ENCODE results near the gene OR2AP1. TPM values are rescaled to one million over a fixed set of nuclear protein-coding genes. Genes with fewer than 3 reads are reported as not detected.
A peak's percentile ranks its signal among the peaks of the same experiment; 100 is the strongest.

Gene OR2AP1
- total RNA-seq, 1 experiment from 2014 or later: not detected

GRCh38 chr12:55614764-55615163, 42.5 kb downstream of the OR2AP1 start:
- no TSS peak for BruUV-seq (replicated peaks)
- no peak overlapping the region for H3K4me3 ChIP-seq (ENCODE audit: low read depth, low read length, poor library complexity, severe bottlenecking)
- no peak overlapping the region for H3K27ac ChIP-seq (ENCODE audit: low read depth, low read length, poor library complexity, severe bottlenecking)
- intact Hi-C loops (cut with micrococcal nuclease; ENCODE audit: unreplicated experiment): loop anchor here (10.0 kb wide), 1 partner anchor 620 kb away; no protein-coding TSS in a partner anchor
- H3K4me1 ChIP-seq (ENCODE audit: insufficient read depth, low read length, poor library complexity, severe bottlenecking): no peaks in the 10 kb centered on the region
- ChIA-PET POLR2A (ENCODE audit: low non-redundant PET) (no interaction called here), CTCF (interaction anchor here (0.6 kb wide), 1 partner anchor 496 kb away, joined by 3 read pairs; no protein-coding TSS in a partner anchor)
- peaks cover 6% of the 10 kb centered on the region for H3K9me3 ChIP-seq (ENCODE audit: low read depth, low read length, poor library complexity, severe bottlenecking)
- H3K36me3 ChIP-seq (ENCODE audit: insufficient read depth, low read length, poor library complexity, severe bottlenecking): no peaks in the 10 kb centered on the region
- DNase-seq (ENCODE audit: low spot score): no peak
- no peak for TF ChIP-seq EZH2 (IDR thresholded peaks at IDR 0.05; ENCODE audit: borderline replicate concordance, low read depth, low read length, poor library complexity, severe bottlenecking)
- TF ChIP-seq, protein P1, sequence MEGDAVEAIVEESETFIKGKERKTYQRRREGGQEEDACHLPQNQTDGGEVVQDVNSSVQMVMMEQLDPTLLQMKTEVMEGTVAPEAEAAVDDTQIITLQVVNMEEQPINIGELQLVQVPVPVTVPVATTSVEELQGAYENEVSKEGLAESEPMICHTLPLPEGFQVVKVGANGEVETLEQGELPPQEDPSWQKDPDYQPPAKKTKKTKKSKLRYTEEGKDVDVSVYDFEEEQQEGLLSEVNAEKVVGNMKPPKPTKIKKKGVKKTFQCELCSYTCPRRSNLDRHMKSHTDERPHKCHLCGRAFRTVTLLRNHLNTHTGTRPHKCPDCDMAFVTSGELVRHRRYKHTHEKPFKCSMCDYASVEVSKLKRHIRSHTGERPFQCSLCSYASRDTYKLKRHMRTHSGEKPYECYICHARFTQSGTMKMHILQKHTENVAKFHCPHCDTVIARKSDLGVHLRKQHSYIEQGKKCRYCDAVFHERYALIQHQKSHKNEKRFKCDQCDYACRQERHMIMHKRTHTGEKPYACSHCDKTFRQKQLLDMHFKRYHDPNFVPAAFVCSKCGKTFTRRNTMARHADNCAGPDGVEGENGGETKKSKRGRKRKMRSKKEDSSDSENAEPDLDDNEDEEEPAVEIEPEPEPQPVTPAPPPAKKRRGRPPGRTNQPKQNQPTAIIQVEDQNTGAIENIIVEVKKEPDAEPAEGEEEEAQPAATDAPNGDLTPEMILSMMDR (conservative IDR thresholded peaks at IDR 0.05; ENCODE audit: low read depth, low read length): no peak
- H3K27me3 ChIP-seq (replicated peaks; ENCODE audit: insufficient read depth, low read depth, low read length, poor library complexity): peaks cover 30% of the 10 kb centered on the region

GRCh38 chr12:55619354-55620138, 47.3 kb downstream of the OR2AP1 start:
- no peaks in the 10 kb centered on the region for H3K36me3 ChIP-seq (ENCODE audit: insufficient read depth, low read length, poor library complexity, severe bottlenecking)
- H3K4me3 ChIP-seq (ENCODE audit: low read depth, low read length, poor library complexity, severe bottlenecking): no peak overlapping the region
- BruUV-seq (replicated peaks): no TSS peak
- TF ChIP-seq EZH2 (IDR thresholded peaks at IDR 0.05; ENCODE audit: borderline replicate concordance, low read depth, low read length, poor library complexity, severe bottlenecking): no peak
- TF ChIP-seq, protein P1 (conservative IDR thresholded peaks at IDR 0.05; ENCODE audit: low read depth, low read length): peak; percentile 90
- H3K9me3 ChIP-seq (ENCODE audit: low read depth, low read length, poor library complexity, severe bottlenecking): peaks cover 6% of the 10 kb centered on the region
- H3K4me1 ChIP-seq (ENCODE audit: insufficient read depth, low read length, poor library complexity, severe bottlenecking): no peaks in the 10 kb centered on the region
- POLR2A ChIA-PET (ENCODE audit: low non-redundant PET): no interaction called here
- H3K27me3 ChIP-seq (replicated peaks; ENCODE audit: insufficient read depth, low read depth, low read length, poor library complexity): peaks cover 40% of the 10 kb centered on the region
- intact Hi-C loops (cut with micrococcal nuclease; ENCODE audit: unreplicated experiment): loop anchor here (1.0 to 10.0 kb wide), 2 partner anchors 430 to 625 kb away; no protein-coding TSS in a partner anchor
- peak; percentile 95 for DNase-seq (ENCODE audit: low spot score)
- H3K27ac ChIP-seq (ENCODE audit: low read depth, low read length, poor library complexity, severe bottlenecking): no peak overlapping the region
- CTCF ChIA-PET: interaction anchor here (1.0 kb wide), 1 partner anchor 430 kb away, joined by 5 read pairs; no protein-coding TSS in a partner anchor

- intact Hi-C loops (cut with micrococcal nuclease; ENCODE audit: unreplicated experiment): no loop called here
- CTCF ChIA-PET: no interaction called here
- Histone ChIP-seq H3K4me3 (ENCODE audit: low read depth, low read length, poor library complexity, severe bottlenecking) (no peak overlapping the region), H3K9me3 (ENCODE audit: low read depth, low read length, poor library complexity, severe bottlenecking) (no peaks in the 10 kb centered on the region), H3K27me3 (replicated peaks; ENCODE audit: insufficient read depth, low read depth, low read length, poor library complexity) (peaks cover 49% of the 10 kb centered on the region), H3K4me1 (ENCODE audit: insufficient read depth, low read length, poor library complexity, severe bottlenecking) (no peaks in the 10 kb centered on the region), H3K36me3 (ENCODE audit: insufficient read depth, low read length, poor library complexity, severe bottlenecking) (no peaks in the 10 kb centered on the region), H3K27ac (ENCODE audit: low read depth, low read length, poor library complexity, severe bottlenecking) (no peak overlapping the region)
- POLR2A ChIA-PET (ENCODE audit: low non-redundant PET): no interaction called here
- no TSS peak for BruUV-seq (replicated peaks)
- DNase-seq (ENCODE audit: low spot score): no peak
- TF ChIP-seq, protein P1 (conservative IDR thresholded peaks at IDR 0.05; ENCODE audit: low read depth, low read length): no peak
- TF ChIP-seq EZH2 (IDR thresholded peaks at IDR 0.05; ENCODE audit: borderline replicate concordance, low read depth, low read length, poor library complexity, severe bottlenecking): no peak
These were observed 51.8 kb downstream of the OR2AP1 start for GRCh38 chr12:55624056-55624455.

Other genes with a start within 250 kb of the OR2AP1 start
- not detected in 2 replicates for gene OR6C3, start 241.7 kb upstream of the OR2AP1 start, total RNA-seq (2021)
- not detected in 2 replicates for gene OR6C75, start 209.5 kb upstream of the OR2AP1 start, total RNA-seq (2021)
- not detected in 2 replicates for gene OR6C65, start 171.9 kb upstream of the OR2AP1 start, total RNA-seq (2021)
- gene OR6C76, start 146.2 kb upstream of the OR2AP1 start, total RNA-seq (2021): not detected in 2 replicates
- not detected in 2 replicates for gene OR6C2, start 128.4 kb upstream of the OR2AP1 start, total RNA-seq (2021)
- gene OR6C70, start 102.3 kb upstream of the OR2AP1 start, total RNA-seq (2021): not detected in 2 replicates
- not detected in 2 replicates for gene OR6C68, start 80.1 kb upstream of the OR2AP1 start, total RNA-seq (2021)
- not detected in 2 replicates for gene OR6C4, start 22.9 kb upstream of the OR2AP1 start, total RNA-seq (2021)
- not detected in 2 replicates for gene OR10P1, start 64.4 kb downstream of the OR2AP1 start, total RNA-seq (2021)
- gene ITGA7, start 135.4 kb downstream of the OR2AP1 start, total RNA-seq (2021): 14.7 and 21.4 TPM in 2 replicates
- gene BLOC1S1, start 143.6 kb downstream of the OR2AP1 start, total RNA-seq (2021): 76.0 and 86.3 TPM in 2 replicates
- 6.7 and 9.7 TPM in 2 replicates for gene RDH5, start 147.9 kb downstream of the OR2AP1 start, total RNA-seq (2021)
- 367 and 371 TPM in 2 replicates for gene CD63, start 156.5 kb downstream of the OR2AP1 start, total RNA-seq (2021)
- gene GDF11, start 170.7 kb downstream of the OR2AP1 start, total RNA-seq (2021): 38.4 and 46.9 TPM in 2 replicates
- 104 and 115 TPM in 2 replicates for gene SARNP, start 245.3 kb downstream of the OR2AP1 start, total RNA-seq (2021)
- gene ORMDL2, start 245.6 kb downstream of the OR2AP1 start, total RNA-seq (2021): 32.3 and 35.4 TPM in 2 replicates